ENCODE measurements around the gene OPTN. TPM values are rescaled to one million over a fixed set of nuclear protein-coding genes. Genes with fewer than 3 reads are reported as not detected.

OPTN gene
- polyA plus RNA-seq, 1 of the 3 experiments (the other 2 are of a cell fraction): 21.6 TPM

DNA sequence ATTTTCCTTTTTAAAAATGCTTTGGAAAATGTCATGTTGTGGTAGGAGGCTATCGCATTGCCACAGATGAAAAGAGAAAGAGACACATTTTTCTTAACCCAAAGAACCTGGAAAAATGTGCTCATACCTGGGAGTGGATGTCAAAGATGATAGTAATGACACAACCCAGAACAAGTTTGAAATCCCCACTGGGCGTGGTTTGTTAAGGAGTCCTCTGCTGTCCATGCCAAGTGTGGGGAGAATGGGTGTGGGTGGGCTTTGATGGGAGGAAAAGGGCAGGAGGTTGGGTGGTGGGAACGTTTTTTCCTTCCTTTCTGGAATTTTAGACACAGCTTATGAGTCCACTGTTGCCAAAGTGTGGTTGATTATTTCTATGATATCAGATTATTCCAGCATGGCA is 10.9 kb downstream of the OPTN start:
- Histone ChIP-seq H3K36me3 (replicated peaks in 1 of 2; ENCODE audit: control insufficient read depth in 1 of 2, insufficient read depth in 2 of 2, low read length in 1 of 2) (peaks cover 19 to 42% of the 10 kb centered on the region in 2 experiments), H3F3A (replicated peaks; ENCODE audit: insufficient read depth) (peaks cover 3% of the 10 kb centered on the region), H2AFZ (ENCODE audit: low read depth) (no peak overlapping the region), H3K9me2 (no peaks in the 10 kb centered on the region), H3K9me3 (no peaks in the 10 kb centered on the region), H3K79me2 (ENCODE audit: insufficient read depth) (peaks cover 17% of the 10 kb centered on the region; the same call in 1 of the 2 replicates), H3K27ac (ENCODE audit: low read depth in 2 of 2, low read length in 1 of 2) (no peak overlapping the region), H3K27me3 (ENCODE audit: insufficient read depth) (no peaks in the 10 kb centered on the region), H3K4me3 (ENCODE audit: low read depth in 2 of 2, low read length in 1 of 2) (no peak overlapping the region), H3K9ac (no peak overlapping the region), H3K4me2 (no peak overlapping the region), H4K20me1 (ENCODE audit: insufficient read depth) (no peaks in the 10 kb centered on the region), H3K4me1 (ENCODE audit: control insufficient read depth in 1 of 2, insufficient read depth in 2 of 2, low read depth in 1 of 2, low read length in 1 of 2) (no peaks in the 10 kb centered on the region)
- no peak for DNase-seq
- TF ChIP-seq, protein P1, sequence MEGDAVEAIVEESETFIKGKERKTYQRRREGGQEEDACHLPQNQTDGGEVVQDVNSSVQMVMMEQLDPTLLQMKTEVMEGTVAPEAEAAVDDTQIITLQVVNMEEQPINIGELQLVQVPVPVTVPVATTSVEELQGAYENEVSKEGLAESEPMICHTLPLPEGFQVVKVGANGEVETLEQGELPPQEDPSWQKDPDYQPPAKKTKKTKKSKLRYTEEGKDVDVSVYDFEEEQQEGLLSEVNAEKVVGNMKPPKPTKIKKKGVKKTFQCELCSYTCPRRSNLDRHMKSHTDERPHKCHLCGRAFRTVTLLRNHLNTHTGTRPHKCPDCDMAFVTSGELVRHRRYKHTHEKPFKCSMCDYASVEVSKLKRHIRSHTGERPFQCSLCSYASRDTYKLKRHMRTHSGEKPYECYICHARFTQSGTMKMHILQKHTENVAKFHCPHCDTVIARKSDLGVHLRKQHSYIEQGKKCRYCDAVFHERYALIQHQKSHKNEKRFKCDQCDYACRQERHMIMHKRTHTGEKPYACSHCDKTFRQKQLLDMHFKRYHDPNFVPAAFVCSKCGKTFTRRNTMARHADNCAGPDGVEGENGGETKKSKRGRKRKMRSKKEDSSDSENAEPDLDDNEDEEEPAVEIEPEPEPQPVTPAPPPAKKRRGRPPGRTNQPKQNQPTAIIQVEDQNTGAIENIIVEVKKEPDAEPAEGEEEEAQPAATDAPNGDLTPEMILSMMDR (IDR thresholded peaks at IDR 0.05): no peak
- TF ChIP-seq TAF1 (IDR thresholded peaks at IDR 0.05; ENCODE audit: borderline replicate concordance, low read depth, low read length) (no peak), RXRA (IDR thresholded peaks at IDR 0.05; ENCODE audit: borderline replicate concordance, low read depth) (no peak), EP300 (IDR thresholded peaks at IDR 0.05; ENCODE audit: borderline replicate concordance in 1 of 2, low read depth in 1 of 2, low read length in 1 of 2) (no peak), FOXM1 (IDR thresholded peaks at IDR 0.05; ENCODE audit: low read depth) (no peak), NFIC (IDR thresholded peaks at IDR 0.05; ENCODE audit: borderline replicate concordance) (no peak), RCOR1 (IDR thresholded peaks at IDR 0.05; ENCODE audit: low read length) (no peak), TCF12 (IDR thresholded peaks at IDR 0.05) (no peak)
- TF ChIP-seq, protein P2, sequence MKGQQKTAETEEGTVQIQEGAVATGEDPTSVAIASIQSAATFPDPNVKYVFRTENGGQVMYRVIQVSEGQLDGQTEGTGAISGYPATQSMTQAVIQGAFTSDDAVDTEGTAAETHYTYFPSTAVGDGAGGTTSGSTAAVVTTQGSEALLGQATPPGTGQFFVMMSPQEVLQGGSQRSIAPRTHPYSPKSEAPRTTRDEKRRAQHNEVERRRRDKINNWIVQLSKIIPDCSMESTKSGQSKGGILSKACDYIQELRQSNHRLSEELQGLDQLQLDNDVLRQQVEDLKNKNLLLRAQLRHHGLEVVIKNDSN (IDR thresholded peaks at IDR 0.05; ENCODE audit: borderline replicate concordance, low read depth): no peak
- TF ChIP-seq, protein P3, sequence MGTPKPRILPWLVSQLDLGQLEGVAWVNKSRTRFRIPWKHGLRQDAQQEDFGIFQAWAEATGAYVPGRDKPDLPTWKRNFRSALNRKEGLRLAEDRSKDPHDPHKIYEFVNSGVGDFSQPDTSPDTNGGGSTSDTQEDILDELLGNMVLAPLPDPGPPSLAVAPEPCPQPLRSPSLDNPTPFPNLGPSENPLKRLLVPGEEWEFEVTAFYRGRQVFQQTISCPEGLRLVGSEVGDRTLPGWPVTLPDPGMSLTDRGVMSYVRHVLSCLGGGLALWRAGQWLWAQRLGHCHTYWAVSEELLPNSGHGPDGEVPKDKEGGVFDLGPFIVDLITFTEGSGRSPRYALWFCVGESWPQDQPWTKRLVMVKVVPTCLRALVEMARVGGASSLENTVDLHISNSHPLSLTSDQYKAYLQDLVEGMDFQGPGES (IDR thresholded peaks at IDR 0.05; ENCODE audit: low read depth, low read length): no peak
- WGBS (ENCODE audit: low lambda C conversion rate): 89% methylated on average over 3 of the region's 3 CpGs
- POLR2A ChIA-PET: no interaction called here
- CTCF ChIA-PET: interaction anchor here (2.7 kb wide), 1 partner anchor 11 kb away, joined by 6 read pairs; the partner anchor contains the start of gene OPTN

DNA sequence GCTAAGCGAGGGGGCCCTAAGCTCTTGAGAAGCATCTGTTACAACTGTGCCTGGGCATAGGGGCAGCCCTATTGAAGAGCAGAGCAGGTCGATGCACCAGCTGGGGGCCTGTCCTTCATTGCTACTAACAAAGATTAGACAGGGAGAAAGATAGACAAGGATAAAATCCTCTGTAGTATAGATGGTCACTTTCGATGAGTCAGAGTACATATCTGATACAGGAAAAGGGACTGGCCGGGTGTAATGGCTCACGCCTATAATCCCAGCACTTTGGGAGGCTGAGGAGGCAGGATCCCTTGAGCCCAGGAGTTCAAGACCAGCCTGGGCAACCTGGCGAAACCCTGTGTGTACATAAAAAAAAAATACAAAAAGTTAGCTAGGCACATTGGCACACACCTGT is 13.6 kb downstream of the OPTN start:
- Histone ChIP-seq H2AFZ (ENCODE audit: low read depth) (no peak overlapping the region), H4K20me1 (ENCODE audit: insufficient read depth) (no peaks in the 10 kb centered on the region), H3K4me3 (ENCODE audit: low read depth in 2 of 2, low read length in 1 of 2) (no peak overlapping the region), H3K27me3 (ENCODE audit: insufficient read depth) (no peaks in the 10 kb centered on the region), H3K79me2 (ENCODE audit: insufficient read depth) (no peaks in the 10 kb centered on the region), H3F3A (replicated peaks; ENCODE audit: insufficient read depth) (peaks cover 3% of the 10 kb centered on the region), H3K4me1 (ENCODE audit: control insufficient read depth in 1 of 2, insufficient read depth in 2 of 2, low read depth in 1 of 2, low read length in 1 of 2) (no peaks in the 10 kb centered on the region), H3K9me2 (no peaks in the 10 kb centered on the region), H3K9me3 (no peaks in the 10 kb centered on the region), H3K36me3 (replicated peaks in 1 of 2; ENCODE audit: control insufficient read depth in 1 of 2, insufficient read depth in 2 of 2, low read length in 1 of 2) (peaks cover 34 to 60% of the 10 kb centered on the region in 2 experiments), H3K4me2 (no peak overlapping the region), H3K9ac (no peak overlapping the region), H3K27ac (ENCODE audit: low read depth in 2 of 2, low read length in 1 of 2) (no peak overlapping the region)
- WGBS (ENCODE audit: low lambda C conversion rate): 80% methylated on average over 6 of the region's 6 CpGs
- TF ChIP-seq, protein P4, sequence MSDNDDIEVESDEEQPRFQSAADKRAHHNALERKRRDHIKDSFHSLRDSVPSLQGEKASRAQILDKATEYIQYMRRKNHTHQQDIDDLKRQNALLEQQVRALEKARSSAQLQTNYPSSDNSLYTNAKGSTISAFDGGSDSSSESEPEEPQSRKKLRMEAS (IDR thresholded peaks at IDR 0.05; ENCODE audit: low read depth): no peak
- TF ChIP-seq, protein P5, sequence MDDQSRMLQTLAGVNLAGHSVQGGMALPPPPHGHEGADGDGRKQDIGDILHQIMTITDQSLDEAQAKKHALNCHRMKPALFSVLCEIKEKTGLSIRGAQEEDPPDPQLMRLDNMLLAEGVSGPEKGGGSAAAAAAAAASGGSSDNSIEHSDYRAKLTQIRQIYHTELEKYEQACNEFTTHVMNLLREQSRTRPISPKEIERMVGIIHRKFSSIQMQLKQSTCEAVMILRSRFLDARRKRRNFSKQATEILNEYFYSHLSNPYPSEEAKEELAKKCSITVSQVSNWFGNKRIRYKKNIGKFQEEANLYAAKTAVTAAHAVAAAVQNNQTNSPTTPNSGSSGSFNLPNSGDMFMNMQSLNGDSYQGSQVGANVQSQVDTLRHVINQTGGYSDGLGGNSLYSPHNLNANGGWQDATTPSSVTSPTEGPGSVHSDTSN (IDR thresholded peaks at IDR 0.05): no peak
- TF ChIP-seq TCF12 (IDR thresholded peaks at IDR 0.05) (no peak), CHD2 (IDR thresholded peaks at IDR 0.05; ENCODE audit: low read length, partially characterized antibody) (no peak), RAD21 (IDR thresholded peaks at IDR 0.05; ENCODE audit: low read length) (no peak), GATA2 (CRISPR knock-in tag; IDR thresholded peaks at IDR 0.05) (no peak), RXRA (IDR thresholded peaks at IDR 0.05; ENCODE audit: borderline replicate concordance, low read depth) (no peak), GABPA (IDR thresholded peaks at IDR 0.05; ENCODE audit: low read depth) (no peak), SMC3 (IDR thresholded peaks at IDR 0.05; ENCODE audit: low read depth, low read length) (no peak), MEF2A (IDR thresholded peaks at IDR 0.05; ENCODE audit: borderline replicate concordance, low read depth) (no peak), FOSL2 (IDR thresholded peaks at IDR 0.05; ENCODE audit: borderline replicate concordance, low read depth) (no peak), JUND (IDR thresholded peaks at IDR 0.05) (no peak), NRF1 (IDR thresholded peaks at IDR 0.05; ENCODE audit: low read depth, low read length) (no peak)
- TF ChIP-seq, protein P6, sequence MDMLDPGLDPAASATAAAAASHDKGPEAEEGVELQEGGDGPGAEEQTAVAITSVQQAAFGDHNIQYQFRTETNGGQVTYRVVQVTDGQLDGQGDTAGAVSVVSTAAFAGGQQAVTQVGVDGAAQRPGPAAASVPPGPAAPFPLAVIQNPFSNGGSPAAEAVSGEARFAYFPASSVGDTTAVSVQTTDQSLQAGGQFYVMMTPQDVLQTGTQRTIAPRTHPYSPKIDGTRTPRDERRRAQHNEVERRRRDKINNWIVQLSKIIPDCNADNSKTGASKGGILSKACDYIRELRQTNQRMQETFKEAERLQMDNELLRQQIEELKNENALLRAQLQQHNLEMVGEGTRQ (IDR thresholded peaks at IDR 0.05; ENCODE audit: borderline replicate concordance, low read depth, low read length): no peak
- TF ChIP-seq, protein P3 (IDR thresholded peaks at IDR 0.05; ENCODE audit: low read depth, low read length): no peak
- DNase-seq: no peak
- POLR2A ChIA-PET: no interaction called here
- CTCF ChIA-PET: interaction anchor here (1.0 to 2.7 kb wide), 3 partner anchors 14 to 331 kb away, joined by 3 to 6 read pairs (median 4); partner anchors contain the start of gene OPTN

All from SK-N-SH (cell line).